GM12878 (cell line): Measurements from ENCODE around the gene UNC13A.

Experiments
- BRCA1 ChIP-seq: IDR thresholded peaks from 2 replicates; pipeline ENCODE4 v1.6.1; 2011; ENCODE audit warnings: low read depth, low read length, improper control_type of control experiment
- CHD2 ChIP-seq: IDR thresholded peaks from 2 replicates; pipeline ENCODE4 v1.6.1; 2011; ENCODE audit warnings: low read depth, low read length, improper control_type of control experiment, borderline replicate concordance
- EP300 ChIP-seq, 2 experiments: fragments of 150-350 bp in 1 of 2; IDR thresholded peaks; 2 replicates each; pipeline ENCODE4 v1.6.1; 2011 to 2012; ENCODE audit warnings: low read depth in 2 of 2, low read length in 2 of 2, borderline replicate concordance in 1 of 2, improper control_type of control experiment in 1 of 2, inconsistent platforms in 1 of 2; ENCODE audit not compliant: control insufficient read depth in 1 of 2
- ESRRA ChIP-seq: IDR thresholded peaks from 2 replicates; pipeline ENCODE4 v1.6.1; 2012; ENCODE audit warnings: mild to moderate bottlenecking, low read length, improper control_type of control experiment
- MAX ChIP-seq: IDR thresholded peaks from 2 replicates; pipeline ENCODE4 v1.6.1; 2012; ENCODE audit warnings: low read depth, low read length, improper control_type of control experiment
- NBN ChIP-seq: fragments of 450-650 bp; IDR thresholded peaks from 2 replicates; pipeline ENCODE4 v1.6.1; 2016
- POLR2A ChIP-seq: IDR thresholded peaks from 2 replicates; pipeline ENCODE4 v1.6.1; 2011; ENCODE audit warnings: low read depth, mild to moderate bottlenecking, low read length
- RFX5 ChIP-seq: IDR thresholded peaks from 2 replicates; pipeline ENCODE4 v1.6.1; 2011; ENCODE audit warnings: low read depth, low read length, improper control_type of control experiment
- TAF1 ChIP-seq: IDR thresholded peaks from 2 replicates; pipeline ENCODE4 v1.6.1; 2011; ENCODE audit warnings: mild to moderate bottlenecking, low read depth, low read length, borderline replicate concordance
- ZBTB33 ChIP-seq: fragments of 450-650 bp; IDR thresholded peaks from 2 replicates; pipeline ENCODE4 v1.6.1; 2017; ENCODE audit warnings: mild to moderate bottlenecking
- ZNF274 ChIP-seq: IDR thresholded peaks from one replicate; pipeline ENCODE4 v1.8.0; 2011; ENCODE audit not compliant: insufficient read length, insufficient read depth
- TF ChIP-seq, protein P1 (sequence below): fragments of 450-650 bp; formaldehyde crosslinking; IDR thresholded peaks from 2 replicates; pipeline ENCODE4 v1.4.0; 2020; ENCODE audit warnings: mild to moderate bottlenecking, moderate library complexity

GRCh38 chr19:17692566-17692965, 4.4 kb upstream of the UNC13A start:
- no peak for TF ChIP-seq POLR2A
- TF ChIP-seq CHD2: no peak
- TF ChIP-seq ZBTB33: no peak
- TF ChIP-seq RFX5: no peak
- no peak for TF ChIP-seq MAX
- no peak for TF ChIP-seq TAF1
- TF ChIP-seq BRCA1: no peak
- TF ChIP-seq NBN: no peak
- no peak for TF ChIP-seq ZNF274
- no peak for TF ChIP-seq ESRRA
- TF ChIP-seq EP300 (IDR thresholded peaks at IDR 0.05; ENCODE audit: borderline replicate concordance in 1 of 2, control insufficient read depth in 1 of 2, low read depth in 2 of 2, low read length in 2 of 2): no peak
- TF ChIP-seq, protein P1, sequence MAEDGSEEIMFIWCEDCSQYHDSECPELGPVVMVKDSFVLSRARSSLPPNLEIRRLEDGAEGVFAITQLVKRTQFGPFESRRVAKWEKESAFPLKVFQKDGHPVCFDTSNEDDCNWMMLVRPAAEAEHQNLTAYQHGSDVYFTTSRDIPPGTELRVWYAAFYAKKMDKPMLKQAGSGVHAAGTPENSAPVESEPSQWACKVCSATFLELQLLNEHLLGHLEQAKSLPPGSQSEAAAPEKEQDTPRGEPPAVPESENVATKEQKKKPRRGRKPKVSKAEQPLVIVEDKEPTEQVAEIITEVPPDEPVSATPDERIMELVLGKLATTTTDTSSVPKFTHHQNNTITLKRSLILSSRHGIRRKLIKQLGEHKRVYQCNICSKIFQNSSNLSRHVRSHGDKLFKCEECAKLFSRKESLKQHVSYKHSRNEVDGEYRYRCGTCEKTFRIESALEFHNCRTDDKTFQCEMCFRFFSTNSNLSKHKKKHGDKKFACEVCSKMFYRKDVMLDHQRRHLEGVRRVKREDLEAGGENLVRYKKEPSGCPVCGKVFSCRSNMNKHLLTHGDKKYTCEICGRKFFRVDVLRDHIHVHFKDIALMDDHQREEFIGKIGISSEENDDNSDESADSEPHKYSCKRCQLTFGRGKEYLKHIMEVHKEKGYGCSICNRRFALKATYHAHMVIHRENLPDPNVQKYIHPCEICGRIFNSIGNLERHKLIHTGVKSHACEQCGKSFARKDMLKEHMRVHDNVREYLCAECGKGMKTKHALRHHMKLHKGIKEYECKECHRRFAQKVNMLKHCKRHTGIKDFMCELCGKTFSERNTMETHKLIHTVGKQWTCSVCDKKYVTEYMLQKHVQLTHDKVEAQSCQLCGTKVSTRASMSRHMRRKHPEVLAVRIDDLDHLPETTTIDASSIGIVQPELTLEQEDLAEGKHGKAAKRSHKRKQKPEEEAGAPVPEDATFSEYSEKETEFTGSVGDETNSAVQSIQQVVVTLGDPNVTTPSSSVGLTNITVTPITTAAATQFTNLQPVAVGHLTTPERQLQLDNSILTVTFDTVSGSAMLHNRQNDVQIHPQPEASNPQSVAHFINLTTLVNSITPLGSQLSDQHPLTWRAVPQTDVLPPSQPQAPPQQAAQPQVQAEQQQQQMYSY: no peak
